Measurements from ENCODE around the gene SCARB1. TPM values are rescaled to one million over a fixed set of nuclear protein-coding genes. Genes with fewer than 3 reads are reported as not detected.

Gene SCARB1
- total RNA-seq, 4 donors from 2014 or later = 24.2 to 79.4 (median 59.4) TPM

- TF ChIP-seq CTCF (IDR thresholded peaks at IDR 0.05) = no peak
- DNase-seq (ENCODE audit: low spot score) = no peak
- ATAC-seq (ENCODE audit: low FRiP score) = no peak
These were observed 58.6 kb downstream of the SCARB1 start for GRCh38 chr12:124805050-124805449.

GRCh38 chr12:124804011-124804621 is 59.5 kb downstream of the SCARB1 start:
- DNase-seq (ENCODE audit: low spot score) (no peak), ATAC-seq (ENCODE audit: low FRiP score) (peak; percentile 91)
- no peak for TF ChIP-seq CTCF (IDR thresholded peaks at IDR 0.05)

GRCh38 chr12:124802361-124802760 is 61.3 kb downstream of the SCARB1 start:
- DNase-seq (ENCODE audit: low spot score) = no peak
- no peak for ATAC-seq (ENCODE audit: low FRiP score)
- TF ChIP-seq CTCF (IDR thresholded peaks at IDR 0.05) = no peak

GRCh38 chr12:124800506-124800905 is 63.2 kb downstream of the SCARB1 start:
- DNase-seq (ENCODE audit: low spot score) = no peak
- no peak for TF ChIP-seq CTCF (IDR thresholded peaks at IDR 0.05)
- no peak for ATAC-seq (ENCODE audit: low FRiP score)

GRCh38 chr12:124797321-124797720 is 66.3 kb downstream of the SCARB1 start:
- no peak for TF ChIP-seq CTCF (IDR thresholded peaks at IDR 0.05)
- no peak for ATAC-seq (ENCODE audit: low FRiP score)

GRCh38 chr12:124796303-124796960 is 67.2 kb downstream of the SCARB1 start:
- DNase-seq (ENCODE audit: low spot score) (no peak), ATAC-seq (ENCODE audit: low FRiP score) (no peak)
- TF ChIP-seq CTCF (IDR thresholded peaks at IDR 0.05) = no peak

More at GRCh38 chr12:124797321-124797720, 66.3 kb downstream of the SCARB1 start:
- no peak for DNase-seq (ENCODE audit: low spot score)
